GM21529 (cell line): ENCODE results near the gene RO60.

ENCODE experiments used
- ATAC-seq: cut with Tn5 transposase; IDR thresholded peaks from one replicate; pipeline ENCODE4 v1.9.1; 2021; ENCODE audit not compliant: unreplicated experiment

The RO60 gene

DNA sequence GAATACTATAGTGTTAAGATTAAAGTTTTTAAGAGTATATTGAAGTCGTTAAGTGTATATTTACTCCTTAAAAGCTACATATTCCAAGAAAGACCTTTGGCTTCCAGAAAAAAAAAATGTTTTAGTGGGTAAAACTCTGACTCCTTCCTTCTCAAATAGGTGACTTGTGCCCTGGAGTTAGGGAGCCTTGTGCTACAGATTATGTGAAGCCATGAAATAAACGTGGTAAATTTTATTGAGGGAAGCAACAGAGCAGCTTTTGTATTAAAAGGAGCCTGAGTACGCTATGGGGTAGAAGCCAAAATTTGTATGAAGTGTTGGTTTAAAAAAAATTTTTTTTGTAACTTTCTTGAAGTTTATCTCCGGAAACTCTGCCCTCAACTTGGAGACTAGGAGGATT is 994 bp downstream of the RO60 start:
- ATAC-seq = no peak

DNA sequence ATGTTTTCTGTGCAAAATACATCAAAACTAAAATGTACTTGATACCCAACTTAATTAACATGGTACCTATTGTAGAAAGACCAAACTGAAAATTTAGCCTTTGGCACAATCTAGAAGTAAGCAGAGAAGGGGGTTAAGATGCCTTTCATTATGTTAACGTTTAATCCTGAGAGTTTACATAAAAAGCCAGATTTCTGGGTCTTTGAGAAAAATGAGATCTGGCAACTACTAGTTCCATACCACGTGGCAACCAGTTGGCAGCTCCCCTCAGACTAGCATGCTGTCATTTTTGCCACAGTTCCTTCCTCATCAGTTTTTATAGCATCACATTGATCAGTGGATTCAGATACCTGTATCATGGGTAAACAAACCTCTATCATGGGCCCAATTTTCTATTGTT is 1.5 kb downstream of the RO60 start:
- no peak for ATAC-seq

DNA sequence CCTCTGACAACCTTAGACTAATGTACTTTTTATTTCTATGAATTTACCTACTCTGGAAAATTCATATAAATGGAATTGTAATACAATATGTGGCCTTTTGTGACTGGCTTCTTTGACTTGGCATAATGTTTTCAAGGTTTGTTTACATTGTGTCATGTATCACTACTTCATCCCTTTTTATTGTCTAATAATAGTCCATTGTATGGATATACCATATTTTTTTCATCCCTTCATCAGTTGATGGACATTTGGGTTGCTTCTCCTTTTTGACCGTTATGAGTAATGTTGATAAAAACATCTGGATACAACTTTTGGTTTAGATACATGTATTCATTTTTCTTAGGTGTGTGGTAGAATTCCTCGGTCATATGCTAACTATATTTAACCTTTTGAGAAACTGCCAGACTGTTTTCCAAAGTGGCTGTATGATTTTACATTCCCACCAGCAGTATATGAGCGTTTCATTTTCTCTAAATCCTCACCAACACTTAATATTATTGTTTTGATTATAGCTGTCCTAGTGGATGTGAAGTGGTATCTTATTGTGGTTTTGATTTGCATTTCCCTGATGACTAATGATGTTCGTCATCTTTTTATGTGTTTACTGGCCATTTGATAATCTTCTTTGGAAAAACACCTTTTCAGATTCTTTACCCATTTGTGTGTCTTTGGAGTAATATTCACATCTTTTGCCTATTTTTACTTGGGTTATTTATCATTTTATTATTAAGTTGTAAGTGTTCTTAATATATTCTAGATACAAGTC is 3.5 kb downstream of the RO60 start:
- no peak for ATAC-seq

GRCh38 chr1:193065954-193066353 is 6.5 kb downstream of the RO60 start:
- no peak for ATAC-seq

GRCh38 chr1:193066606-193067005 is 7.2 kb downstream of the RO60 start:
- ATAC-seq = peak; percentile 33

DNA sequence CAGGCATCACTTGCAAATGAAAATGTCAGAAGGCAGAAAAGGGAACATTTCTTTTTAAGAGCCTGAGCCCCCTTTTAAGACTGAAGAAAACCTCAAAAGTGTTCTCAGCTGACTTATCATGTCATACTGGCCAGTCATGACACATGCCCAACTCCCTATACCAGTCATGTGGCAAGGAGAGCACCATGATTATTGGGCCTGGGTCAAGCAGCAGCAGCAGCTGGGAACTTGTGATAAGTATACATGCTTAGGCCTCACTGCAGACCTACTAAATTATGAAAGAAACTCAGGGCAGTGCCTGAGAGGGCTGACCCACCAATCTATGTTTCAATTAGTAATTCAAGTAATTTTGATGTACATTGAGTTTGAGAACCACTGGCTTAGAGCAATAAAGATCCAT is 8.6 kb downstream of the RO60 start:
- ATAC-seq = no peak

- ATAC-seq = no peak
Measured at GRCh38 chr1:193069748-193070385, 10.5 kb downstream of the RO60 start.

DNA sequence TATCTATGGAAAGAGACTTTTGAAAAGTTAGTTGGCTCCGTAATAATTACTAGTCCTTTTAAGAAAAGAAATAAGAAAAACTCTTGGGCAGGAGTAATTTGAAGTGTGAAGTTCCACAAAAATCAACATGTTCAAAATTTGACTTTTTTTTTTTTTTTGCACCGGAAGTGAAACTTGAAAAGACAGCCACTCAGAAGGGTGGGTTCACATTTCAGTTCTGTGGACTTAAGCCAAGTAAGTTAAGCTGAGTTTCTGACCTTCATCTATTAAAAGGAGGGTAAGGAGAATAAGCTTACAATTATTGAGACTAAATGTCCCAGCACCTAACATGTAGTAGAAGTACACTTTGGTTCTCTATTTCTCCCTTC is 11.0 kb downstream of the RO60 start:
- ATAC-seq = peak; percentile 31

DNA sequence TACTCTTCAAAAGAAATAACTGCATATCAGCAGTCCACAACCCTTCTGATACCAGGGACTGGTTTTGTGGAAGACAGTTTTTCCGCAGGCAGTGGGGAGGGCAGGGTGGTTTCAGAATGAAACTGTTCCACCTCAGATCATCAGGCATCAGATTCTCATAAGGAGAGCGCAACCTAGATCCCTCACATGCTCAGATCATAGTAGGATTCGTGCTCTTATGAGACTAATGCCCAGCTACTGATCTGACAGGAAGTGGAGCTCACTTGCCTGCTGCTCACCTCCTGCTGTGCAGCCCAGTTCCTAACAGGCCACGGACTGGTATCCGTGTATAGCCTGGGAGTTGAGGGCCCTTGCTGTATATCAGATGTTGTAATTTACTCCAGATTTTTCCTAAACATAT is 11.5 kb downstream of the RO60 start:
- ATAC-seq = peak; percentile 63

- ATAC-seq = no peak
Measured at GRCh38 chr1:193077991-193078390, 18.6 kb downstream of the RO60 start.

GRCh38 chr1:193079187-193079586 is 19.8 kb downstream of the RO60 start:
- ATAC-seq = no peak

- ATAC-seq = peak; percentile 97
Measured at GRCh38 chr1:193083365-193084088, 24.1 kb downstream of the RO60 start.

DNA sequence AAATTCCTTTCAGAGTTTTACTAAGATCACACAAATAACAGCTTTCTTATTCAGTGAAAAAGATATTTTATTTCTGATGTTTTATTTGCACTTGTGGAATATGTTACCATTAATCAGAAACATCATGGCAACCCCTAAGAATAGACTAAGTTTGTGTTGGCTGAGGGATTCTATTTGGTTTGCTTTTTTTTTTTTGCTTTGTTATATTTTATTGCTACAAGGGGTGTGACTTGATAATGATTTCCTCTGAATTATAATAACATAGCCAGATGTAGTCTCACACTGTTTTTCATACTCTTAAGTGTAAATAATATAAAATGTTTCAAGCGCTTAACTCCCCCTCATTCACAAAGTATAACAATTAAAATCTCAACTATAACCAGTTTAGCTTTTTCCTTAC is 25.9 kb downstream of the RO60 start:
- ATAC-seq = no peak

DNA sequence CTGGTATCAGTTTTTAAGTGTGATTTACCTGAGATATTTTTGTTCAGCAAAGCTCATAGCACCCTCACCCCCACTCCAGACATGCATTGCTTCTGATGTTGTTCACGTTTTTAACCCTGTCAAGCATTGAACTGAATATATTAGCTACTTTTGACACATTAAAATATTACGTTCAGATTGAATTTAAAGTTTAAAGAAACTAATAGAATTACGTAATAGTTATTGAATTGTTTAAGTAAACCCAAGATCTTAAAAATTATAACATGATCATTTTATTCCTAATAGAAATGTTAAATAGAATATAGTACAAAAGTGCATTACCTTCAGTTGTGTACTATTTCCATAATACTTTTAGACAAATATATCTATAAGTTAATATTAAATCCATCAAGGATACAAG is 26.9 kb downstream of the RO60 start:
- ATAC-seq = no peak

GRCh38 chr1:193087893-193088292 is 28.5 kb downstream of the RO60 start:
- no peak for ATAC-seq

DNA sequence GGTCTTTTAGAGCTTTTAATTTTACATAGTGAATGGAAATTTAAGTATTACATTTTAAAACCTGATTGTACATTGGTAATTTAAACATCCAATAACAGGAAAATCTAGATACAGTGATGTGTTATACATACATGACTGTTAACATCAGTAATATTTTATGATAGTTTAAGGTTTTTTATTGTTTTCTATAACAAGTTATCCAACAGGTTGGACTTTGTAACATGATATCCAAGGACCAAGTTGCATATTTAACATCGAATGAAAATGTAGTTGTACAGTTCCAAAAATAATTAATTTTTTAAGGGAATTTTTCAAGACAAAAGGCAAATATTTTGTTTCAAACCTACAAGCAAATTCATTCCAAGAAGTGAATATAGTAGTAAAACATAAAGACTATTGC is 31.5 kb downstream of the RO60 start:
- no peak for ATAC-seq

GRCh38 chr1:193094112-193094511 is 34.7 kb downstream of the RO60 start:
- ATAC-seq = no peak

DNA sequence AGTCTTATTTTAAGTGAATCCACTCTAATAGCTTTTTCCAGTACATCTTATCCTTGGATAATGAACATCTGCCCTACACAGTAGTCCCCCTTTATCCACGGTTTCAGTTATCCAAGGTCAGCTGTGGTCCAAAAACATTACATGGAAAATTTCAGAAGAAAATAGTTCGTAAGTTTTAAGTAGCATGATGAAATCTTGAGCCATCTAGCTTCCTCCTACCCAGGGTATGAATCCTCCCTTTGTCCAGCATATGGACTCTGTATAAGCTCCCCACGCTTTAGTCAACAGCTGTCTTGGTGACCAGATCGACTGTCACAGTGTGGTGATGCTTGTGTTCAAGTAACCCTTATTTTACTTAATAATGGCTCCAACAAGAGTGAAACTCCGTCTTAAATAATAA is 43.2 kb downstream of the RO60 start:
- no peak for ATAC-seq

GRCh38 chr1:193103759-193104501 is 44.5 kb downstream of the RO60 start:
- ATAC-seq = no peak

- ATAC-seq = peak; percentile 39
Measured at GRCh38 chr1:193104502-193104906, 45.1 kb downstream of the RO60 start.
